Measurements from ENCODE around the gene VAT1. TPM values are rescaled to one million over a fixed set of nuclear protein-coding genes. Genes with fewer than 3 reads are reported as not detected.

Gene VAT1
- total and polyA plus RNA-seq, 2 of the 13 experiments (the other 11 are each of a cell fraction or from before 2014, with no cell fraction given): 143 to 205 TPM

DNA sequence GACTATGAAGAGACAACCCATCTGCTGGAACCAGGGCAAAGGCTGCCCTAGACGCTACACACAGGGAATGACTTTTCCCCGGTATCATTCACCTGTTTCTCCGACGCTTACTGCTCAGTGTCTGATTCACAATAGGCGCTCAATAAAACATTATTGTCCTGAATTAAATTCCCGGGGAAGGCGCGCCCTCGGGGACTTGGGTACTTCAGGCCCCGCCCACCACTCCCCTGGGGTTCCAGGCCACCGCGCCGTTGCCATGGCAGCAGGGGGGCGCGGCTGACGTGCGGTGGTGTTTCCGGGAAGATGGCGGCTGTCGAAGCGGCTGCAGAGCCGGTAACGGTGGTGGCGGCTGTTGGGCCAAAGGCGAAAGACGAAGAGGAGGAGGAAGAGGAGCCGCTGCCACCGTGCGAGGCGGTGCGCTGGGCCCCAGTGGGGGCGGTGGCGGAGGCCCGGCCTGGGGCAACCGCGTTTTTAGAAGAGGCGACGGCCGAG lies 41.9 kb downstream of the VAT1 start, which contains the start of gene RUNDC1 (continued):
- TF ChIP-seq NFKB2 (CRISPR knock-in tag; IDR thresholded peaks at IDR 0.05; ENCODE audit: borderline replicate concordance): peak; percentile 10; the same call in 1 of the 2 replicates
- TF ChIP-seq ZNF484 (CRISPR knock-in tag; IDR thresholded peaks at IDR 0.05; ENCODE audit: borderline replicate concordance, low read depth): no peak
- 0 out of 2 replicates have a peak, but pooled peaks have one; percentile 13 for TF ChIP-seq ARHGAP35 (CRISPR knock-in tag; IDR thresholded peaks at IDR 0.05; ENCODE audit: borderline replicate concordance)
- peak; percentile 65 for TF ChIP-seq KAT8 (CRISPR knock-in tag; IDR thresholded peaks at IDR 0.05)
- TF ChIP-seq, protein P1, sequence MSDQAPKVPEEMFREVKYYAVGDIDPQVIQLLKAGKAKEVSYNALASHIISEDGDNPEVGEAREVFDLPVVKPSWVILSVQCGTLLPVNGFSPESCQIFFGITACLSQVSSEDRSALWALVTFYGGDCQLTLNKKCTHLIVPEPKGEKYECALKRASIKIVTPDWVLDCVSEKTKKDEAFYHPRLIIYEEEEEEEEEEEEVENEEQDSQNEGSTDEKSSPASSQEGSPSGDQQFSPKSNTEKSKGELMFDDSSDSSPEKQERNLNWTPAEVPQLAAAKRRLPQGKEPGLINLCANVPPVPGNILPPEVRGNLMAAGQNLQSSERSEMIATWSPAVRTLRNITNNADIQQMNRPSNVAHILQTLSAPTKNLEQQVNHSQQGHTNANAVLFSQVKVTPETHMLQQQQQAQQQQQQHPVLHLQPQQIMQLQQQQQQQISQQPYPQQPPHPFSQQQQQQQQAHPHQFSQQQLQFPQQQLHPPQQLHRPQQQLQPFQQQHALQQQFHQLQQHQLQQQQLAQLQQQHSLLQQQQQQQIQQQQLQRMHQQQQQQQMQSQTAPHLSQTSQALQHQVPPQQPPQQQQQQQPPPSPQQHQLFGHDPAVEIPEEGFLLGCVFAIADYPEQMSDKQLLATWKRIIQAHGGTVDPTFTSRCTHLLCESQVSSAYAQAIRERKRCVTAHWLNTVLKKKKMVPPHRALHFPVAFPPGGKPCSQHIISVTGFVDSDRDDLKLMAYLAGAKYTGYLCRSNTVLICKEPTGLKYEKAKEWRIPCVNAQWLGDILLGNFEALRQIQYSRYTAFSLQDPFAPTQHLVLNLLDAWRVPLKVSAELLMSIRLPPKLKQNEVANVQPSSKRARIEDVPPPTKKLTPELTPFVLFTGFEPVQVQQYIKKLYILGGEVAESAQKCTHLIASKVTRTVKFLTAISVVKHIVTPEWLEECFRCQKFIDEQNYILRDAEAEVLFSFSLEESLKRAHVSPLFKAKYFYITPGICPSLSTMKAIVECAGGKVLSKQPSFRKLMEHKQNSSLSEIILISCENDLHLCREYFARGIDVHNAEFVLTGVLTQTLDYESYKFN (CRISPR knock-in tag; conservative IDR thresholded peaks at IDR 0.05): 0 out of 2 replicates have a peak, but pooled peaks have one; percentile 11
- TF ChIP-seq HMG20A (CRISPR knock-in tag; IDR thresholded peaks at IDR 0.05; ENCODE audit: borderline replicate concordance): no peak; the same call in 1 of the 2 replicates
- no peak for TF ChIP-seq ZNF672 (CRISPR knock-in tag; IDR thresholded peaks at IDR 0.05)
- no peak for TF ChIP-seq DNMT3B (CRISPR knock-in tag; conservative IDR thresholded peaks at IDR 0.05)
- TF ChIP-seq, protein P2, sequence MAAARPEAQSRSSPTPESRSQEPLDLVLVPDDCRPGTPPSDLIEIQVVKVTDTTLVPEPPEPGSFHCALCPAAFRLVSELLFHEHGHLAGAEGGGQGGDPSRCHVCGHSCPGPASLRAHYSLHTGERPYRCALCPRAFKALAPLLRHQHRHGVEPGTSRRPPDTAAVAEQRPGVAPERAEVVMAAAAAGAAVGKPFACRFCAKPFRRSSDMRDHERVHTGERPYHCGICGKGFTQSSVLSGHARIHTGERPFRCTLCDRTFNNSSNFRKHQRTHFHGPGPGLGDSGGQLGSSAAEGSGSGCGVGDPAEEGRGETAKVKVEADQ (CRISPR knock-in tag; IDR thresholded peaks at IDR 0.05; ENCODE audit: borderline replicate concordance): no peak; the same call in 1 of the 2 replicates
- TF ChIP-seq HNRNPL (IDR thresholded peaks at IDR 0.05; ENCODE audit: low read depth, low read length): no peak
- TF ChIP-seq MAZ (IDR thresholded peaks at IDR 0.05; ENCODE audit: borderline replicate concordance, low read depth, low read length): peak; percentile 69; the same call in 1 of the 2 replicates
- TF ChIP-seq MAZ (CRISPR knock-in tag; IDR thresholded peaks at IDR 0.05; ENCODE audit: low read depth): no peak
- TF ChIP-seq, protein P3, sequence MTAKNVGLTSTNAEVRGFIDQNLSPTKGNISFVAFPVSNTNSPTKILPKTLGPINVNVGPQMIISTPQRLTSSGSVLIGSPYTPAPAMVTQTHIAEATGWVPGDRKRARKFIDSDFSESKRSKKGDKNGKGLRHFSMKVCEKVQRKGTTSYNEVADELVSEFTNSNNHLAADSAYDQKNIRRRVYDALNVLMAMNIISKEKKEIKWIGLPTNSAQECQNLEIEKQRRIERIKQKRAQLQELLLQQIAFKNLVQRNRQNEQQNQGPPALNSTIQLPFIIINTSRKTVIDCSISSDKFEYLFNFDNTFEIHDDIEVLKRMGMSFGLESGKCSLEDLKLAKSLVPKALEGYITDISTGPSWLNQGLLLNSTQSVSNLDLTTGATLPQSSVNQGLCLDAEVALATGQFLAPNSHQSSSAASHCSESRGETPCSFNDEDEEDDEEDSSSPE (CRISPR knock-in tag; IDR thresholded peaks at IDR 0.05): peak; percentile 39
- peak; percentile 78 for TF ChIP-seq RBM39 (IDR thresholded peaks at IDR 0.05; ENCODE audit: low read depth, low read length, poor library complexity, severe bottlenecking)
- peak in 1 of 2 experiments; percentile 79; a peak in 1 of 4 replicates for TF ChIP-seq KLF16 (CRISPR knock-in tag; IDR thresholded peaks at IDR 0.05)
- no peak for TF ChIP-seq FOSL1 (CRISPR knock-in tag; IDR thresholded peaks at IDR 0.05; ENCODE audit: borderline replicate concordance)
- TF ChIP-seq MIXL1 (CRISPR knock-in tag; IDR thresholded peaks at IDR 0.05): no peak
- TF ChIP-seq, protein P4, sequence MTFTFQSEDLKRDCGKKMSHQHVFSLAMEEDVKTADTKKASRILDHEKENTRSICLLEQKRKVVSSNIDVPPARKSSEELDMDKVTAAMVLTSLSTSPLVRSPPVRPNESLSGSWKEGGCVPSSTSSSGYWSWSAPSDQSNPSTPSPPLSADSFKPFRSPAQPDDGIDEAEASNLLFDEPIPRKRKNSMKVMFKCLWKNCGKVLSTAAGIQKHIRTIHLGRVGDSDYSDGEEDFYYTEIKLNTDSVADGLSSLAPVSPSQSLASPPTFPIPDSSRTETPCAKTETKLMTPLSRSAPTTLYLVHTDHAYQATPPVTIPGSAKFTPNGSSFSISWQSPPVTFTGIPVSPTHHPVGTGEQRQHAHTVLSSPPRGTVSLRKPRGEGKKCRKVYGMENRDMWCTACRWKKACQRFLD (CRISPR knock-in tag; IDR thresholded peaks at IDR 0.05; ENCODE audit: borderline replicate concordance): peak; percentile 35; the same call in 1 of the 2 replicates
- no peak; the same call in none of the 2 replicates for TF ChIP-seq ERF (CRISPR knock-in tag; IDR thresholded peaks at IDR 0.05)
- 0 out of 2 replicates have a peak, but pooled peaks have one; percentile 7 for TF ChIP-seq ZFP1 (CRISPR knock-in tag; IDR thresholded peaks at IDR 0.05)
- no peak for TF ChIP-seq FOXP1 (IDR thresholded peaks at IDR 0.05)
- TF ChIP-seq FOXP1 (CRISPR knock-in tag; IDR thresholded peaks at IDR 0.05): no peak
- no peak for TF ChIP-seq ISL2 (CRISPR knock-in tag; IDR thresholded peaks at IDR 0.05)
- TF ChIP-seq SP1 (IDR thresholded peaks at IDR 0.05): no peak
- peak; percentile 75; the same call in 1 of the 2 replicates for TF ChIP-seq SP1 (CRISPR knock-in tag; IDR thresholded peaks at IDR 0.05)
